NB4 (cell line): ENCODE measurements around the gene ETV3L.

ENCODE experiments used
- CTCF ChIP-seq: IDR thresholded peaks from one replicate; pipeline ENCODE4 v1.5.1; 2012; ENCODE audit warnings: low read depth, low read length
- POLR2A ChIP-seq: IDR thresholded peaks from 2 replicates; pipeline ENCODE4 v1.6.1; 2011; ENCODE audit warnings: mild to moderate bottlenecking; ENCODE audit not compliant: insufficient read length; ENCODE audit errors: extremely low read depth

- no peak for TF ChIP-seq CTCF
- no peak for TF ChIP-seq POLR2A
Observed at GRCh38 chr1:157113631-157114030, 14.0 kb upstream of the ETV3L start.
